Measurements from ENCODE around the gene ITIH2. TPM values are rescaled to one million over a fixed set of nuclear protein-coding genes. Genes with fewer than 3 reads are reported as not detected.

ITIH2 gene
- total RNA-seq, 6 experiments from 2014 or later = 399 to 1,113 (median 694) TPM

DNA sequence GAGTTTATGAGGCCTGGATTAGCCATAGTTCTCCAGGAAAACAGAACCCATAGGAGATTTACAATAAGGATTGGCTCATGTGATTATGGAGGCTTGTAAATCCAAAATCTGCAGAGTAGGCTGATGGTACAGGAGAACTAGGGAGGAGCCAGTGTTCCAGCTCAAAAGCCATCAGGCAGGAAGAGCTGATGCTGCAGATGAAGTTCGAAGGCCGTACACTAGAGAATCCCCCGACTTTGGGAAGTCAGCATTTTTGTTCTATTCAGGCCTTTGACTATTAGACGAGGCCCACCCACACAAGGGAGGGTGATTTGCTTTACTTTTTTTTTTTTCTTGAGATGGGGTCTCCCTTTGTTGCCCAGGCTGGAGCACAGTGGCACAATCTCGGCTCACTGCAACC, 47.1 kb downstream of the ITIH2 start:
- DNase-seq (no peak), ATAC-seq (no peak)
- Histone ChIP-seq H3K27ac (no peak overlapping the region), H3K4me1 (no peaks in the 10 kb centered on the region), H3K27me3 (no peaks in the 10 kb centered on the region), H3K9me3 (no peaks in the 10 kb centered on the region), H3K36me3 (peaks cover 0 to 86% (median 41%) of the 10 kb centered on the region in 4 donors), H3K4me3 (no peak overlapping the region)
- TF ChIP-seq, protein P1, sequence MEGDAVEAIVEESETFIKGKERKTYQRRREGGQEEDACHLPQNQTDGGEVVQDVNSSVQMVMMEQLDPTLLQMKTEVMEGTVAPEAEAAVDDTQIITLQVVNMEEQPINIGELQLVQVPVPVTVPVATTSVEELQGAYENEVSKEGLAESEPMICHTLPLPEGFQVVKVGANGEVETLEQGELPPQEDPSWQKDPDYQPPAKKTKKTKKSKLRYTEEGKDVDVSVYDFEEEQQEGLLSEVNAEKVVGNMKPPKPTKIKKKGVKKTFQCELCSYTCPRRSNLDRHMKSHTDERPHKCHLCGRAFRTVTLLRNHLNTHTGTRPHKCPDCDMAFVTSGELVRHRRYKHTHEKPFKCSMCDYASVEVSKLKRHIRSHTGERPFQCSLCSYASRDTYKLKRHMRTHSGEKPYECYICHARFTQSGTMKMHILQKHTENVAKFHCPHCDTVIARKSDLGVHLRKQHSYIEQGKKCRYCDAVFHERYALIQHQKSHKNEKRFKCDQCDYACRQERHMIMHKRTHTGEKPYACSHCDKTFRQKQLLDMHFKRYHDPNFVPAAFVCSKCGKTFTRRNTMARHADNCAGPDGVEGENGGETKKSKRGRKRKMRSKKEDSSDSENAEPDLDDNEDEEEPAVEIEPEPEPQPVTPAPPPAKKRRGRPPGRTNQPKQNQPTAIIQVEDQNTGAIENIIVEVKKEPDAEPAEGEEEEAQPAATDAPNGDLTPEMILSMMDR (IDR thresholded peaks at IDR 0.05) = no peak
- no peak for TF ChIP-seq POLR2A (IDR thresholded peaks at IDR 0.05)
- 50% methylated on average over 2 of the region's 5 CpGs for WGBS (ENCODE audit: insufficient coverage, low coverage, low lambda C conversion rate, missing lambda C conversion rate)
- intact Hi-C loops (cut with DNase I) = no loop called here

DNA sequence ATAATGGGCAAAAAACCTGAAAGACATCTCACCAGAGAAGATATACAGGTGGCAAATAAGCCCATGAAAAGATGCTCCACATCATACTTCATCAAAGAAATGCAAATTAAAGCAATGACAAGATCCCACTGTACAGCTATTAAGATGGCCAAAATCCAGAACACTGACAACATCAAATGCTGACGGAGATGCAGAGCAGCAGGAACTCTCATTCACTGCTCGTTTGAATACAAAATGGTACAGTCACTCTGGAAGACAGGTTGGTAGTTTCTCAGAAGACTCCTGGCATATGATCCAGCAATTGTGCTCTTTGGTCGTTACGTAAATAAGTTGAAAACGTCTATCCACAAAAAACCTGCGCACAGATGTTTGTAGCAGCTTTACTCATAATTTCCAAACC, 49.1 kb downstream of the ITIH2 start:
- 86% methylated on average over 4 of the region's 6 CpGs for WGBS (ENCODE audit: insufficient coverage, low coverage, low lambda C conversion rate, missing lambda C conversion rate)
- Histone ChIP-seq H3K27ac (no peak overlapping the region), H3K27me3 (no peaks in the 10 kb centered on the region), H3K9me3 (no peaks in the 10 kb centered on the region), H3K4me3 (no peak overlapping the region), H3K4me1 (no peaks in the 10 kb centered on the region), H3K36me3 (peaks cover 0 to 76% (median 33%) of the 10 kb centered on the region in 4 donors)
- DNase-seq (no peak), ATAC-seq (no peak)
- TF ChIP-seq, protein P1 (IDR thresholded peaks at IDR 0.05) = no peak
- no peak for TF ChIP-seq POLR2A (IDR thresholded peaks at IDR 0.05)
- intact Hi-C loops (cut with DNase I) = no loop called here

DNA sequence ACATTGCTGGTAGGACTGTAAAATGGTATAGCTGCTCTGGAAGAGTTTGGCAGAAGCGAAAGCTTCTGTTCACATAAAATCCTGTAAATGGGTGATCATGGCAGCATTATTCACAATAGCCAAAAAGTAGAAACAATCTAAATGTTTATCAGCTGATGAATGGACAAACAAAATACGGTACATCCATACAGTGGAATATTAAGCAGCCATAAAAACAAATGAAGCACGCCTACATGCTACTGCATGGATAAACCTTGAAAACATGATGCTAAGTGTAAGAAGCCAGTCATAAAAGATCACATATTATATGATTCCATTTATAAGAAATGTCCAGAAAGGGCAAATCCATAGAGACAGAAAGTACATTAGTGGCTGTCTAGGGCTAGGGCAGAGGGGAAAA, 52.0 kb downstream of the ITIH2 start:
- H3K4me3 ChIP-seq = no peak overlapping the region
- 96% methylated on average over 3 of the region's 3 CpGs for WGBS (ENCODE audit: insufficient coverage, low coverage, low lambda C conversion rate, missing lambda C conversion rate)

DNA sequence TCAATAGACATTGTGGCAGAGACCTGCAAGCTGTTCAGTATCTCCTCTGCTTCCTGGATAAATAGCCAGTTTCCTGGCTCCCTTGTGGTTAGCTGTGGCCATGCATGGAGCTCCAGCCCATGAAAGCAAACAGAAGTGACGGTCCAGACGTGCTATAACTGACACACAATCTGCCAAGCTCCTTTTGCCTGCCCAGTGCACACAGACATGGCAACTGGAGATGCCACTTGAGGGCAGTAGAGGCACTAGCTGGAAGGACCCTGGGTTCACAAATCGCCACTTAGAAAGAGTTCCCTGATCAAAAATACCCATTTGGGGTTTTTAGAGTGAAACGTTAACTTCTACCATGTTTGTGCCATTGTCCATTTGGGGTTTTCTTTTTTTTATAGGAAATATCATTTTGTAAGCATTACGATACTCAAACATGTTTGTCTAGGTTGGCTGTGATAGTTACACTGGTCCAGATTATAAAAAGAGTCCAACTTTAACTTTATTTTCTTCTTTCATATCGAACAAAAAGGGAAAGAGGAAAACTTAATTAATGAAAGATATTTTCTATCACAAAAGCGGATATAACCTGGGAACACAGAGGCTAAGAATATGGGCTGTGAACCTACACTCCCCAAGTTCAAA, 53.4 kb downstream of the ITIH2 start:
- Histone ChIP-seq H3K4me3 (no peak overlapping the region), H3K27ac (no peak overlapping the region), H3K9me3 (no peaks in the 10 kb centered on the region), H3K4me1 (no peaks in the 10 kb centered on the region), H3K36me3 (peaks cover 0 to 64% (median 19%) of the 10 kb centered on the region in 4 donors), H3K27me3 (no peaks in the 10 kb centered on the region)
- intact Hi-C loops (cut with DNase I) = no loop called here
- DNase-seq (peak in 2 of 3 donors; percentile 34 to 55), ATAC-seq (peak; percentile 84 to 96 (median 90))
- 31% methylated on average over 7 of the region's 7 CpGs for WGBS (ENCODE audit: insufficient coverage, low coverage, low lambda C conversion rate, missing lambda C conversion rate)
- no peak for TF ChIP-seq POLR2A (IDR thresholded peaks at IDR 0.05)
- TF ChIP-seq, protein P1 (IDR thresholded peaks at IDR 0.05) = peak; percentile 44 to 72 (median 63)

More for the DNA sequence above, 52.0 kb downstream of the ITIH2 start:
- Histone ChIP-seq H3K9me3 (no peaks in the 10 kb centered on the region), H3K36me3 (peaks cover 0 to 74% (median 23%) of the 10 kb centered on the region in 4 donors), H3K4me1 (no peaks in the 10 kb centered on the region), H3K27ac (no peak overlapping the region), H3K27me3 (no peaks in the 10 kb centered on the region)
- DNase-seq (no peak), ATAC-seq (no peak)
- intact Hi-C loops (cut with DNase I) = no loop called here
- no peak for TF ChIP-seq POLR2A (IDR thresholded peaks at IDR 0.05)
- TF ChIP-seq, protein P1 (IDR thresholded peaks at IDR 0.05) = no peak

Data from right lobe of liver (tissue), 6 donors.